ENCODE results near the gene BMP7. TPM values are rescaled to one million over a fixed set of nuclear protein-coding genes. Genes with fewer than 3 reads are reported as not detected.
"Not testable (repeated sequence)": the region's sequence is repeated elsewhere in the genome, so short reads cannot be mapped to it uniquely, and the experiment has no call there.

Gene BMP7
- total RNA-seq, 1 experiment from 2014 or later: 43.9 TPM

DNA sequence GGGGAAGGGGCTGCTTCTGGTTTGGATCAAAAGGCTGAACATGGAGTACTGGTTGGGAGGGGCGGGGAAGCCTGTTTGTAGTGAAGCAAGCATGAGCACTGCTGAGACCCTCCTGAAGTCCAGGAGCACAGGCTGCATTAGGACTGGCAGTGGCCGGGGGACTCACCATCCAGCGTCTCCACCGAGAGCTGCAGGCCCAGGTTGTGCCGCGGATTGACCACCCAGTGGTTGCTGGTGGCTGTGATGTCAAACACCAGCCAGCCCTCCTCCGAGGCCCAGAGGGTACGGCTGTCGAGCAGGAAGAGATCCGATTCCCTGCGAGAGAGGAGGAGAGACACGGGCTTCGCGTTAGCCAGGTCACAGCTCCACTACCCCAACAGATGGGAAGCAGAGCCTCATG lies 64.1 kb downstream of the BMP7 start:
- no peak for DNase-seq
- no peaks in the 10 kb centered on the region for H3K27me3 ChIP-seq (ENCODE audit: control insufficient read depth, insufficient read depth, low read length)
- no peaks in the 10 kb centered on the region for H3K36me3 ChIP-seq (replicated peaks; ENCODE audit: control insufficient read depth, insufficient read depth, low read length)
- no peak overlapping the region for H3K4me3 ChIP-seq (ENCODE audit: insufficient read depth, low read depth, low read length)

GRCh38 chr20:57200882-57201695 lies 65.4 kb downstream of the BMP7 start:
- no peak for DNase-seq
- Histone ChIP-seq H3K36me3 (replicated peaks; ENCODE audit: control insufficient read depth, insufficient read depth, low read length) (no peaks in the 10 kb centered on the region), H3K4me3 (ENCODE audit: insufficient read depth, low read depth, low read length) (no peak overlapping the region), H3K27me3 (ENCODE audit: control insufficient read depth, insufficient read depth, low read length) (no peaks in the 10 kb centered on the region)

GRCh38 chr20:57199656-57200405 lies 66.6 kb downstream of the BMP7 start:
- H3K36me3 ChIP-seq (replicated peaks; ENCODE audit: control insufficient read depth, insufficient read depth, low read length): no peaks in the 10 kb centered on the region
- H3K27me3 ChIP-seq (ENCODE audit: control insufficient read depth, insufficient read depth, low read length): no peaks in the 10 kb centered on the region
- no peak overlapping the region for H3K4me3 ChIP-seq (ENCODE audit: insufficient read depth, low read depth, low read length)
- no peak for DNase-seq

DNA sequence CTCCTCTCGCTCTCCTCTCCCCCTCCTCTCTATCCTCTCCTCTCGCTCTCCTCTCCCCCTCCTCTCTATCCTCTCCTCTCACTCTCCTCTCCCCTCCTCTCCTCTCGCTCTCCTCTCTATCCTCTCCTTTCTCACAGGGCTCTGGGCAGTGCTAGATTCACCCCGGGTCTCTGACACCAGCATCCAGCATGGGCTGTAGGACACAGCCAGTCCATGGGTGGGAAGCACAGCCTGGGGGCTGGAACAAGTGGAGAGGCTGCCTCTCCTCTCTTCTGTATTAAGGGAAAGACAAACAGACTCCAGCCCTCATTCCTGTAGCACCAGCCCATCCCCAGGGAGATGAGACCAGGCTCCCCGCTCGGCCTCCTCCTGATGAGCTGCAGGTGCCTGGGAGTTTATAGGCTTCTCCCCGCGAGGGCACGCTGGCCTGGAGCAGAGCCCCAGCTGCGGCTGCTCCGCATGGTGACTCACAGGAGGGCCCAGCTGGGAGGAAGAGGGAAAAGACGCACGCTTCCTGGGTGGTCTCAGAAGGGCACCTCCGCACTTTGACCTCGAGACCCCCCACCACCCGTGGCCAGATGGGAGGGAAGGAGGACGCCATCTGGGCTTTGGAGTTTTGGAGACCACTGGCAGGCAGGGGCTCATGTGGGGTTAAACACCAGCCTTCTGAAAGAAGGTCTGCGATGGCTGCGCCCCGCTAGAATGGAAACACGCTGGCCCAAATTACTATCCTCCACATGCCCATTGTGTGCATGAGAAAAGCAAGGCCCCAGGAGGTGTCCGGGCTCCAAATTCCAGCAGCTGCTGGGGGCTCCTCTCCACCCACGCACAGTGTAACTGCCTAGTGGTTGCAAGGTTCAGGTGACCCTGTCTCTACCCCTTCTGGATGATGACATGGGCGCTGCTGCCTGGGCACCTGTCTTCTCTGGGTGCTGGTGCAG lies 68.0 kb downstream of the BMP7 start:
- H3K4me3 ChIP-seq (ENCODE audit: insufficient read depth, low read depth, low read length): no peak overlapping the region
- H3K27me3 ChIP-seq (ENCODE audit: control insufficient read depth, insufficient read depth, low read length): no peaks in the 10 kb centered on the region
- peak; percentile 70 for DNase-seq
- no peaks in the 10 kb centered on the region for H3K36me3 ChIP-seq (replicated peaks; ENCODE audit: control insufficient read depth, insufficient read depth, low read length)

GRCh38 chr20:57197352-57198131 lies 68.9 kb downstream of the BMP7 start:
- Histone ChIP-seq H3K4me3 (ENCODE audit: insufficient read depth, low read depth, low read length) (no peak overlapping the region), H3K36me3 (replicated peaks; ENCODE audit: control insufficient read depth, insufficient read depth, low read length) (no peaks in the 10 kb centered on the region), H3K27me3 (ENCODE audit: control insufficient read depth, insufficient read depth, low read length) (no peaks in the 10 kb centered on the region)
- DNase-seq: no peak

- no peak overlapping the region for H3K4me3 ChIP-seq (ENCODE audit: insufficient read depth, low read depth, low read length)
- no peaks in the 10 kb centered on the region for H3K27me3 ChIP-seq (ENCODE audit: control insufficient read depth, insufficient read depth, low read length)
- DNase-seq: no peak
- H3K36me3 ChIP-seq (replicated peaks; ENCODE audit: control insufficient read depth, insufficient read depth, low read length): no peaks in the 10 kb centered on the region
Measured at GRCh38 chr20:57195469-57196100, 70.9 kb downstream of the BMP7 start.

DNA sequence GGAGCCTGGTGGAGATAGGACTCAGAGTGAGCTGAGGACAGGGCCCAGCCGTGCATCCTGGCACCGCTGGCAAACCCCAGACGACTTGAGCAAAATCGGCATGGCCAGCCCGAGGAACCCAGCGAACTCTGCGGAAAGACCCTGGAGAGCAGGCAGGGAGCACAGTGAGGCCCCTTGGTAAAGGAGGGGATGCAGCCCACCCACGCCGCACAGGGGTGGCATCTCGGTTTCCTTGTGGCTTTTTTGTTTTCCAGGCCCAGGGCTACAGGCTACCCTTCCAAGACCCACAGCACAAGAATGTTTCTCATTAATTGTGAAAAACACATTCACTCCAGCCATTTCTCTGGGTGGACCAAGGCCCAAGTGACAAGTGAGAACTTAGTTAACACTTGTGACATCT lies 71.4 kb downstream of the BMP7 start:
- H3K27me3 ChIP-seq (ENCODE audit: control insufficient read depth, insufficient read depth, low read length): no peaks in the 10 kb centered on the region
- no peak overlapping the region for H3K4me3 ChIP-seq (ENCODE audit: insufficient read depth, low read depth, low read length)
- no peaks in the 10 kb centered on the region for H3K36me3 ChIP-seq (replicated peaks; ENCODE audit: control insufficient read depth, insufficient read depth, low read length)
- DNase-seq: no peak

- no peaks in the 10 kb centered on the region for H3K36me3 ChIP-seq (replicated peaks; ENCODE audit: control insufficient read depth, insufficient read depth, low read length)
- H3K4me3 ChIP-seq (ENCODE audit: insufficient read depth, low read depth, low read length): no peak overlapping the region
- H3K27me3 ChIP-seq (ENCODE audit: control insufficient read depth, insufficient read depth, low read length): no peaks in the 10 kb centered on the region
- DNase-seq: no peak
Measured at GRCh38 chr20:57194154-57194553, 72.3 kb downstream of the BMP7 start.

- no peak for DNase-seq
- H3K36me3 ChIP-seq (replicated peaks; ENCODE audit: control insufficient read depth, insufficient read depth, low read length): no peaks in the 10 kb centered on the region
- no peaks in the 10 kb centered on the region for H3K27me3 ChIP-seq (ENCODE audit: control insufficient read depth, insufficient read depth, low read length)
- H3K4me3 ChIP-seq (ENCODE audit: insufficient read depth, low read depth, low read length): no peak overlapping the region
Measured at GRCh38 chr20:57193094-57193493, 73.3 kb downstream of the BMP7 start.

DNA sequence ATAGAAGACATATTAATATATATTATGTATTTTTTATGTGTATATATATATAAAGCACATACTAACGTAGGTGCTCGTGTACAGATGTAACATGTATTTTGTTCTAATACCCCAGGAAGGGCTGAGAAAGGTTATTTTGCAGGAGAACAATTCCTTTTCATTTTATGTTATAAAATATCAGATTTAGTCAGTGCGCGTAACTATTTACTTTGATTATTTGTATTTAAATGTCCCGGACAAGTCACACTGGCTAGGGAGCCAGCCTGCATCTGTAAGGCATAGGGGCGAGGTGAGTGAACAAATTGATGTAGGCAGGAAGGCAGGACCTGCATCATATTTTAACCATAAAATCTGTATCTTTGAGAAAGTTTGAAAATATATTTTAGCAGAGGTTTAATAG lies 74.1 kb downstream of the BMP7 start:
- no peak overlapping the region for H3K4me3 ChIP-seq (ENCODE audit: insufficient read depth, low read depth, low read length)
- H3K27me3 ChIP-seq (ENCODE audit: control insufficient read depth, insufficient read depth, low read length): no peaks in the 10 kb centered on the region
- H3K36me3 ChIP-seq (replicated peaks; ENCODE audit: control insufficient read depth, insufficient read depth, low read length): no peaks in the 10 kb centered on the region
- no peak for DNase-seq

- not testable (repeated sequence) for H3K36me3 ChIP-seq (replicated peaks; ENCODE audit: control insufficient read depth, insufficient read depth, low read length); DNase-seq; H3K27me3 ChIP-seq (ENCODE audit: control insufficient read depth, insufficient read depth, low read length)
Measured at GRCh38 chr20:57191265-57191638, 75.2 kb downstream of the BMP7 start.

DNA sequence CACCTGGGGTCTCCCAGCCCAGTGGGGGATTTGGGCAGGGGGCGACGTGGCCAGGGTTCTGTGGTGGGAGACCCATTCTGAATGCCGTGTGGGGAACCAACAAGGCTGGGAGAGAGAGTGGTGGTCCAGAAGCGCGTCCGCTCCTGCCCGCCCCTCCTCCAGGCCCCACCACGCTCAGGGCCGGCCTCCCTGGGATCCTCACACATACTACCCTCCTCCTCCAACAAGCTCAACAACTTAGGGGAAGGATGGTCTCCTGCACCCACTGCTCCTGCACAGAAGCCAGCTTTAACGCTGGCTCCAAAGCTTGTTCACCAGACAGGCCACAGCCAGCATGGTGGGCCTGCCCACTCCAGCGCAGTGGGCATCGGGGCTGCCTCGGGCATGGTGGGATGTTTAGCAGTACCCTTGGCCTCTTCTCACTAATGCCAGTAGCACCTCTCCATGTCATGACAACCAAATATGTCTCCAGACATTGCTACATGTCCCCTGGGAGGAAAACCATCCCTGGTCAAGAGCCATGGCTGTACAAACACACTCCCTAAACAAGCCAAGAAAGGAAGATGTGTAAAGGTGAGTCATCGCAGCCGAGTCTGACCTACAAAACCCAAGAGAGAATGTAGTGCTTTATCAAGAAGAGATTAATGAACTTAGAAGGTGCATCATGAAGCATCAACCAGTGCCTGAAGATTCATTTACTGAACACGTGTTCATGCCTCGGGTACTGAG lies 75.7 kb downstream of the BMP7 start:
- no peaks in the 10 kb centered on the region for H3K27me3 ChIP-seq (ENCODE audit: control insufficient read depth, insufficient read depth, low read length)
- no peak for DNase-seq
- H3K4me3 ChIP-seq (ENCODE audit: insufficient read depth, low read depth, low read length): no peak overlapping the region

More at GRCh38 chr20:57191265-57191638, 75.2 kb downstream of the BMP7 start:
- H3K4me3 ChIP-seq (ENCODE audit: insufficient read depth, low read depth, low read length): not testable (repeated sequence)

GRCh38 chr20:57189713-57190112 lies 76.7 kb downstream of the BMP7 start:
- H3K4me3 ChIP-seq (ENCODE audit: insufficient read depth, low read depth, low read length): no peak overlapping the region
- no peaks in the 10 kb centered on the region for H3K27me3 ChIP-seq (ENCODE audit: control insufficient read depth, insufficient read depth, low read length)
- no peaks in the 10 kb centered on the region for H3K36me3 ChIP-seq (replicated peaks; ENCODE audit: control insufficient read depth, insufficient read depth, low read length)
- no peak for DNase-seq

More for the DNA sequence above, 75.7 kb downstream of the BMP7 start:
- H3K36me3 ChIP-seq (replicated peaks; ENCODE audit: control insufficient read depth, insufficient read depth, low read length): no peaks in the 10 kb centered on the region
